GM19463 (cell line): Measurements from ENCODE around the gene PITPNC1.
A peak's percentile ranks its signal among the peaks of the same experiment; 100 is the strongest.
"Not testable (repeated sequence)": the region's sequence is repeated elsewhere in the genome, so short reads cannot be mapped to it uniquely, and the experiment has no call there.

Source experiments
- ATAC-seq: cut with Tn5 transposase; IDR thresholded peaks from one replicate; pipeline ENCODE4 v1.9.1; 2021; ENCODE audit warnings: mild to moderate bottlenecking, moderate library complexity; ENCODE audit not compliant: unreplicated experiment

Gene PITPNC1

DNA sequence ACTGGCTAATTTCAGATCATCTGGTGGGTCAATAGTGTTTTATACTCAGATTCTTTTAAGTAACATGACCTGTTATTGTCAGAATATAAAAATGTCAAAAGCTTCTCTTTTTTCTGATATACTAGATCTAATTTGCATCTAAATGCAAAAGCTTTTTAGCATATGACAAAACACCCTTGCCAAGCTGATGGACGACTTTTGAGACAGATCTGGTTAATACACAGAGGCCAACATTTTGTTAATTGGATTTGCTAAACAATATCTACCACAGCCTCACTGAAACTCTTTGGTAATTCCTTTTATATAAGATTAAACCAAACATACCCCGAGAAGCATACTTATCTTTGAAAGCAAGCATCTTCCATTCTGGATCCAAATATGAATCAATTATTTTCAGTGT lies 330.4 kb downstream of the PITPNC1 start:
- no peak for ATAC-seq

DNA sequence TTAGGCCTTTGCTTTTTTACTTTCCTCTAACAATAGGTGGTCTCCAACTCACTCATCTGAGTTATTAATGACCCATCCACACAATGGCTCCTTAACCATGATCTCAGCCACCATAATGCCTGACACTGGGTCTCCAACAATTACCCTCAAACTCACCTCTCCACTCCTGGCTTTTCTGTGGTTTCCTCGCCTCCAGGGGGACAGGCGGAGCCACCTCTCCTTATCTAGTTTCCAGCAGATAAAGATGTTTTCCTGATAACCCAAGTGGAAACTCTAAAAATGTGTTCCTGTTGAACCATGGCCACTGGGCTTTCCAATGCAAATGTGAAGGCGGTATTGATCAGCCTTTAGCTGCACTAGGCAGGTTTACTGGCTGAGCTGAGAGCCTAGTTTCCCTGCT lies 331.3 kb downstream of the PITPNC1 start:
- no peak for ATAC-seq

DNA sequence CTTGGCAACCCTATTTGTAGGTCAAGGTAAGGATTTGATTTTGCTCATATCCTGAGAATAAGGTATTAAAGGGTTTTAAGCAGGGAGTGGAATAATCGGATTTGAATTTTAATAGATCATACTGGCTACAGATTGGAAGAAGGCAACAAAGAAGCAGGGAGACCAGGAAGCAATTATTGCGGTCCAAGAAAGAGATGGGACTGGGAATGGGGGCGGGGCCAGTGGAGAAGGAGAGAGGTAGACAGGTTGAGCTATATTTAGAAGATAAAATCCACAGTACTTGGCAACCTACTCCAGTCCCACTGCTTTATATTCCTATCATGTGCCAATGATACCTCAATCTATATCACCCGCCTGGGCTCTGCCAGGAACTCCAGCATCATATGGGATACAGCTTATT lies 334.8 kb downstream of the PITPNC1 start:
- ATAC-seq = no peak

DNA sequence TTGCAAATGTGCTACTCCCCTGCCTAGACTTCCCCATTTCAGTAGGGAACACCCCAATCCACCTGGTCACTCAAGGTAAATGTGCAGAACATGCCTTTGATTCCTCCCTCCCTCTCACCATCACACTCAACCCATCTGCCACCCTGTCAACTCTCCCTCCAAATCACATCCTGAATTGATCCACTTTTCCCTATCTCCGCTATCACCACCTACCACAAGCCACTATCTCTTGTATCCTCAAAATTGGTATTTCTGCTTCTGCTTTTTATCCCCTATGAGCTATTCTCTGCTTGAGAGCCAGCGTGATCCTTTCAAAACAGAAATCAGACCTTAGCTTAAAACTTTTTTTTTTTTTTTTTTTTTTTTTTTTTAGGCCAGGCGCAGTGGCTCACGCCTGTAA lies 335.3 kb downstream of the PITPNC1 start:
- no peak for ATAC-seq

DNA sequence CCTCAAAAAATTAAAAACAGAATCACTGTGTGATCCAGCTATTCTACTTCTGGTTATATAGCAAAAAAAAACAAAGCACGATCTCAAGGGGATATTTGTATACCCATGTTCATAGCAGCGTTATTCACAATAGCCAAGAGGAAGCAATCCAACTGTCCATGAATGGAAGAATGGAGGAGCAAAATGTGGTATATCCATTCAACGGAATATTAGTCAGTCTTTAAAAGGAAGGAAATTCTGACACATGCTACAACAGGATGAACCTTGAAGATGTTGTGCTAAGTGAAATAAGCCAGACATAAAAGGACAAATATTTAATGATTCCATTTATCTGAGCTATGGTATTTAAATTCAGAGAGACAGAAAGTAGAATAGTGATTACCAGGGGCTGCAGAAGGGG lies 336.1 kb downstream of the PITPNC1 start:
- ATAC-seq = no peak

DNA sequence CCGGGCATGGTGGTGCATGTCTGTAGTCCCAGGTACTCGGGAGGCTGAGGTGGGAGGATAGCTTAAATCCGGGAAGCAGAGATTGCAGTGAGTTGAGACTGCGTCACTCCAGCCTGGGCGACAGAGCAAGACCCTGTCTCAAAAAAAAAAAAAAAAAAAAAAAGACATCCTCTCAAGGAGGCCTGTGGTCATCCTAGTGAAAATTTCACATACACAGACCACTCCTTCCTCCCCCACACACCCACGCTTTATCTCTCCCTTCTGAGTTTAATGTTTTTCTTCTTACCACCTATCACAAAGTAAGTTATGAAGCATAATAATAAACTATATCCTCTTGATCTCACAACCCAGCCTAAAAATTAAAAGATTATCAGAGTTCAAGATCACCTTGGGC lies 339.3 kb downstream of the PITPNC1 start:
- ATAC-seq = no peak

DNA sequence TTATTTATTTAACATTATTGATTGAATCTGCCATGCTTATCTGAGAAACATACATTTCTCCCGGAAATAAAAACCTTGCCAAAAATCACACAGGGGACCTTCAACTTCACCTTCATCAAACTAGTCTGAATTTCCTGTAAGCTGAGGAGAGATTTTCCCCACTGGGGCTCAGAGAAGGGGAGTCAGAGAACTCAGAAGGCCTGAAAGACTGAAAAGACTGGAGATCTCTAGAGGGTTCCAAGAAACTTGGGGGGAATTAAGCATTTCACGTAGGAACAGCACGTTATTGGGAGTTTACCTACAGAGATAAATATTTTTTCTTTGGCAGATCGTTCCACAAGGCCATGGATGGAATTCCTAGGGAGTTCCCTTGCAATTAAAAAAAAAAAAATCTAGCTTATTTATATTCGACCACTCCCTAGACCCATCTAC lies 340.1 kb downstream of the PITPNC1 start:
- ATAC-seq = no peak

DNA sequence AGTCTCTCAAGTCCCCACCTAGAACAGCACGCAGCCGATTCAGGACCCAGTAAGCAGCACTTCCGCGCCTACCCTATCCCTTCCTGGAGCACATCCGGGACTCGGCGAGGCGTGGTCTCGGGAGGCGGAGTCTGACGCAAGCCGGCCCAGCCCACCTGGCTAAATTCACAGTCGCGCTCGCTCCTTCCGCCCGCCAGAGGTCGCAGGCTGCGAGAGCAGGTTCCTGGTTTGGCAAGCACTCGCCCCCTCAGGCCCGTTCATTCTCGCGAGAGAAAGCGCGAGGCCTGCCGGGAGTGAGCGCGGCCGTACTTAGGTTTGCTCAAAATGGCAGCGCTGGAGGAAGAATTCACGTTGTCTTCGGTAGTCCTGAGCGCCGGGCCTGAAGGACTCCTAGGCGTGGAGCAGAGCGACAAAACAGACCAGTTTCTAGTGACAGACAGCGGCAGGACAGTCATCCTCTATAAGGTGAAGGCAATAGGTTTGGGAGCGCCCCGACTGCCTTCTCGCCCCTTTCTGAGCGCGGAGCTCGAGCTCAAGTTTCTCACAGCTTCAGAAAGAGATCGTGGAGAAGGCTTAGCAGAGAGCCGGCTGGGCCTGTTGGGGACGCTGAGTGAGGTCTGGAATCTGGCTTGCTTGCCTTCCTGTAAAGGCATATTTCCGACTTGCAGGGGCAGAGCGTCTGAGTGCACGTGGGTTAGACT lies 340.7 kb downstream of the PITPNC1 start, which contains the start of gene NOL11:
TSS of gene NOL11 (plus strand) at position 313 of the 701 bp plus-strand sequence. CDS start at position 325, 12 bp downstream.
- ATAC-seq = peak; percentile 87

DNA sequence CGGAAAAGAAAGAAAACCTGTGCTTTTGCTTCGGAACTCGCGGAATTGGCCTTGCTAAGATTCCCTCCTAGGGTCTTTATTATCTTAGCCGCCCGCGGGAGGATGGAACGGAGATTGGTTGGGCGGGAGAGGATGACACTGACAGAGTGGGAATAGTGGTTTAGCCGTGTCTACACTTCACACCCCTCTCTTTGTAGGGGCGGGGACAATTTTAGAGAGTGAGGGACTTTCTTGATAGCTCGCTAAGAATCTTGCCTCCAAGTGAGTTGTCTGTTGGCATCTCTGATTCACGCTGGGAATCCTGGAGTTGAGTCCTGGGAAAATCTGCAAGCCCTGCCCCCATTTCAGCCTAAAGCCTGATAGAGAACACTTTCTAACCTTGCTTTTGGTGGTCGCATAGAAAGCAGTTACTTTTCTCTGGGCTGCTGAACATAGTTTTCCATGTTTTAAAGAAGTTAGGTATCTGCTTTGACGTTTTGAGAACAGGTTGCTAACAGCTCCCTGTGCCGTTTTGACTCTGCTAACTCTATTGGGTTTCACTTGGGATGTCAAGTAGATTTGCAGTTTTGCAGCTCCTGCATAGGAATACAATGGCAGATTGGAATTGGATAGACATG lies 341.4 kb downstream of the PITPNC1 start:
- ATAC-seq = no peak

DNA sequence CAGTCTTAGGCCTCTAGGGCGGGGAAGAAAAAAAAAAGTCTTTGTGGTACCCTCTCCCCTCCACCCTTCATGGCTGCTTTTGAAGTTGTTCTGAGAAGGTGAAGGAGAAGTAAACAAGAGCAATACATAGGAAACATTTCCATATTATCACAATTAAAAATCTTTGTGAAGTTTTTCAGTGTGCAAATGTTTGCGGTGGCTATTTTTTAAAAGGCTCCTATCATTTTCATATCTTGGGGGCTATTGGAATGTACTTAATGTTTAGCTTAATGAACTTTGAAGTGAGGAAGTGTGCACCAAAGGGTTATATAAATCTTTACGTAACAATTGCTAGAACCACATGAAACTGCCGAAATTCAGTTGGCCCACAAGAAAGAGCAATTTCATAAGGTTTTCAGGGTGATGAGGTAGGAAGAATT lies 348.3 kb downstream of the PITPNC1 start:
- no peak for ATAC-seq

DNA sequence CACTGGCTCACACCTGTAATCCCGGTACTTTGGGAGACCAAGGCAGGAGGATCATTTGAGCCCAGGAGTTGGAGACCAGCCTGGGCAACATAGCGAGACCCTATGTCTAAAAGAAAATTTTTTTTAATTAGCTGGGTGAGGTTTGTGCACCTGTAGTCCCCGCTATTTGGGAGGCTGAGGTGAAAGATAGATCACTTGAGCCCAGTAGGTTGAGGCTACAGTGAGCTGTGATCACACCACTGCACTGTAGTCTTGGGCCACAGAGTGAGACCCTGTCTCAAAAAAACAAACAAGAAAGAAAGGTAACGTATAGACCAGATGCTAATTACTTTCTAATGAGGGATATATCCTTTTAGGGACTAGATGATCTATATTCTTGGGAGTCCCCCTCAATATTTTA lies 348.7 kb downstream of the PITPNC1 start:
- no peak for ATAC-seq

DNA sequence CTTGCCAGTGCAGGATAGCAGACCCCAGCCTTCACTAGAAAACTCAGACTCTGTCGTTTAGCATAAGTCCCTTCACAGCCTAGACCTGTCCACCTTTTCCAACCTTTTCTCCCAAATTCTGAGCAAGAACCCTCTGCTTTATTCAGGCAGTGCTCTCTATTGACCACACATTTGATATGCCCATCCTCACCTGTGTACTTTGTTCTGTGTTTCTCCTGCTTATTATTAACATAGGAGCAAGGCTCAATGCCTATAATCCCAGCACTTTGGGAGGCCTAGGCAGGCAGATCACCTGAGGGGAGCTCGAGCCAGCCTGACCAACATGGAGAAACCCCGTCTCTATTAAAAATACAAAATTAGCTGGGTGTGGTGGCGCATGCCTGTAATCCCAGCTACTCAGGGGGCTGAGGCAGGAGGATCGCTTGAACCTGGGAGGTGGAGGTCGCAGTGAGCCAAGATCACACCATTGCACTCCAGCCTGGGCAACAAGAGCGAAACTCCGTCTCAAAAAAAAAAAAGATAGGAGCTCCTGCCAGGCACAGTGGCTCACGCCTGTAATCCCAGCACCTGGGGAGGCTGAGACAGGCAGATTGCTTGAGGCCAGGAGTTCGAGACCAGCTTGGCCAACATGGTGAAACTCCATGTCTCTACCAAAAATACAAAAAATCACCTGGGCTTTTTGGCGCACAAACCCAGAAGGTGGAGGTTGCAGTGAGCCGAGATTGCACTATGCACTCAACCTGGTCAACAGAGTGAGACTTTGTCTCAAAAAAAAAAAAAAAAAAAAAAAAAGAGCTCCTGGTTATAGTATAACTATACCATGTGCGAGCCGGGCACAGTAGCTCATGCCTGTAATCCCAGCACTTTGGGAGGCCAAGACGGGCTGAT lies 350.3 kb downstream of the PITPNC1 start:
- ATAC-seq = not testable (repeated sequence)

DNA sequence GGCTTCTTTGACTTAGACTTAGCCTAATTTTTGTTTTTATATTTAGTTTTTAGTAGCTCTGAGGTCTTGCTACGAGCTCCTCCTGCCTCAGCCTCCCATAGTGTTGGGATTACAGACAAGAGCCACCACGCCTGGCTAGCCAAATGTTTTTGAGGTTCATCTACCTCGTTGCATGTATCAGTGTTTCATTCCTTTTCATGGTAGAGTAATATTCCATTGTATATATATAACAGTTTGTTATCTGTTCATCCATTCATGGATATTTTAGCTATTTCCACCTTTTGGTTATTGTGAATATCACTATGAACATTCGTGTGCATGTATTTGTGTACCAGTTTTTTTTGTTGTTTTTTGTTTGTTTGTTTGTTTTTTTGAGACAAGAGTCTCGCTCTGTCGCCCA lies 352.8 kb downstream of the PITPNC1 start:
- ATAC-seq = no peak

DNA sequence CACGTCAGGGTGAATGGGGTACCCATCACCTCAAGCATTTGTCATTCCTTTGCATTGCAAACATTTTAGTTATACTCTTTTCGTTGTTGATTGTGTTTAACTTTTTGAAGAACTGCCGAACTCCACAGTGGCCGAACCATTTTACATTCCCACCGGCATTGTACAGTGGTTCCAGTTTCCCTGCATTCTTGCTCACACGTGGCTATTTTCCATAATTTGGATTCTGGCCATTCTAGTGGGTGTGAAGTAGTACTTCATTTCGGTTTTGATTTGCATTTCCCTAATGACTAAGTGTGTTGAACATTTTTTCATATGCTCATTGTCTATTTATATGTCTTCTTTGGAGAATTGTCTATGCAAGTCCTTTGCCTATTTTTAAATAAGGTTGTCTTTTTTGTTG lies 353.6 kb downstream of the PITPNC1 start:
- no peak for ATAC-seq

DNA sequence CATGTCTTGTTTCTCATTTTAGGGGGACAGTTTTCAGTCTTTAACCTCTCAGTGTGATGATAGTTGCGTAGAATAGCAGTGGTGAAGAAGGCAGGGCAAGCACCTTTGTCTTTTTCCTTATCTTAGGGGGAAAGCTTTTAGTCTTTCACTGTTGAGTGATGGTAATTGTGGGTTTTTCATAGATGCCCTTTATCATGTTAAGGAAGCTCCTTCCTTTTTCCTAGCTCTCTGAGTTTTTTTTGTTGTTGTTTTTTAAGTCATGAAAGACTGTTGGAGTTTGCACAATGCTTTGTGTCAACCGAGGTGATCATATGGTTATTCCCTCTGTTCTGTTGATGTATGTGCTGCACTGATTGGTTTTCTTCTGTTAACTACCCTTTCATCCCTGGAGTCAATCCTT lies 356.4 kb downstream of the PITPNC1 start:
- no peak for ATAC-seq

DNA sequence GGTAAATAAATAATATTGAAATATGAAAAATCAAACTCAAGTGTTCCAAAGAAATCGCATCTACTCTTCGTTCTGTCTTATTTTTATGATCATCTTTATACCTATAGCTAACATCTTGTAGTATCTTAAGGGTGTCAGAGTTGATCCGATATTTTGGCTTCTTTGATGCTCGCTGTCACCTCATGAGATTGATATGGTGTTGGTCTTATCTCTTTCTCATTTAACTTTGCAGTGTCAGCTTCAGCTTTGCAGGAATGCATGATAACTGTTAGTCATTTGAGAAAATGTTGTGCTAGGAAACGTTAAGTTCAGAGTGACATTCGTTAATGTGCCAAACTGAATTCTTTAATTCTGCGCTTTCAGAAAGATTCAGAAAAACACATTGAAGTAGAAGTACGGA lies 360.1 kb downstream of the PITPNC1 start:
- no peak for ATAC-seq

DNA sequence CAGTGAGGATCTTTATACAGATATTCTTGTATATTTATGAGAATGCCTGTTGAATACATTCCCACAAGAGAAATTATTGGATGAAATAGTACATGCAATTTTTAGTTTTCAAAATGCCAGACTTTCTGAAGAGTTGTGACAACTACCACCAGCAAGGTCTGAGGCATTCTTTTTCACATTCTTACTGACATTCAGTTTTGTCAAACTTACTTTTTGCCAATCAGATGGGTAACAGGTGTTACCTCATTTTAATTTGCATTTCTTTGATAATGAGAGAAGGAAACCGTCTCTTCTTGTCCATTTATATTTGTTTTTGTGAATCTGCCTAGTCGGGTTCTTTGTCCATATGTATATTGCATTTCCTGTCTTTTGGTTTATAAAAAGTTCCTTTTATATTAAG lies 364.9 kb downstream of the PITPNC1 start:
- no peak for ATAC-seq
